SK-N-MC (cell line): ENCODE measurements around the gene SLC25A44.

Experiments used
- DNase-seq: peaks from one replicate; pipeline ENCODE4 v3.0.0-alpha.2; 2011; ENCODE audit warnings: low read depth, low spot score
- H3K27ac ChIP-seq: fragments of 200-600 bp; sonication (generic); 2 replicates; pipeline ENCODE4 v1.5.1; 2016; ENCODE audit warnings: mixed run types
- H3K36me3 ChIP-seq: fragments of 200-600 bp; sonication (generic); 2 replicates; pipeline ENCODE4 v1.6.1; 2017; ENCODE audit warnings: antibody characterized with exemption, low read length, mixed read lengths; ENCODE audit not compliant: insufficient read depth
- H3K4me3 ChIP-seq: fragments of 200-600 bp; sonication (generic); 2 replicates; pipeline ENCODE4 v1.5.1; 2016
- H3K9ac ChIP-seq: fragments of 200-600 bp; sonication (generic); 2 replicates; pipeline ENCODE4 v1.8.0; 2017; ENCODE audit warnings: mixed run types, mixed read lengths; ENCODE audit not compliant: insufficient read length
- H3K9me3 ChIP-seq: fragments of 200-600 bp; sonication (generic); 2 replicates; pipeline ENCODE4 v1.6.1; 2017; ENCODE audit warnings: low read depth, mild to moderate bottlenecking, antibody characterized with exemption, low read length, moderate library complexity, mixed read lengths
- EZH2 ChIP-seq: fragments of 200-600 bp; sonication (generic); IDR thresholded peaks from one replicate; pipeline ENCODE4 v1.6.1; 2017; ENCODE audit warnings: antibody characterized with exemption
- FOXP2 ChIP-seq: optimal IDR thresholded peaks from 2 replicates; pipeline ENCODE3; 2011; ENCODE audit warnings: mild to moderate bottlenecking, moderate library complexity; ENCODE audit not compliant: insufficient read depth; ENCODE audit errors: extremely low read length, control extremely low read depth
- POLR2AphosphoS5 ChIP-seq: IDR thresholded peaks from 2 replicates; pipeline ENCODE4 v1.6.1; 2012; ENCODE audit warnings: mild to moderate bottlenecking, low read depth, low read length, borderline replicate concordance

SLC25A44 gene

GRCh38 chr1:156194300-156194652, 372 bp downstream of the SLC25A44 start:
- Histone ChIP-seq H3K9me3 (no peaks in the 10 kb centered on the region), H3K27ac (no peak overlapping the region), H3K9ac (peak overlapping the region; percentile 71), H3K4me3 (peak overlapping the region; percentile 83), H3K36me3 (no peaks in the 10 kb centered on the region)
- no peak for TF ChIP-seq POLR2AphosphoS5
- TF ChIP-seq EZH2 = no peak
- TF ChIP-seq FOXP2 = no peak
- no peak for DNase-seq

- Histone ChIP-seq H3K4me3 (no peak overlapping the region), H3K27ac (no peak overlapping the region), H3K9me3 (no peaks in the 10 kb centered on the region), H3K36me3 (peaks cover 9% of the 10 kb centered on the region; the same call in 1 of the 2 replicates), H3K9ac (no peak overlapping the region)
- no peak for TF ChIP-seq POLR2AphosphoS5
- no peak for TF ChIP-seq EZH2
- no peak for TF ChIP-seq FOXP2
- no peak for DNase-seq
Measured at GRCh38 chr1:156195853-156196252, 1.9 kb downstream of the SLC25A44 start.

GRCh38 chr1:156196445-156196844, 2.5 kb downstream of the SLC25A44 start:
- H3K27ac ChIP-seq = no peak overlapping the region
- no peaks in the 10 kb centered on the region for H3K9me3 ChIP-seq
- no peak for DNase-seq
- no peak overlapping the region for H3K9ac ChIP-seq
- H3K36me3 ChIP-seq = peaks cover 9% of the 10 kb centered on the region; the same call in 1 of the 2 replicates
- TF ChIP-seq FOXP2 (no peak), EZH2 (no peak), POLR2AphosphoS5 (no peak)
- no peak overlapping the region for H3K4me3 ChIP-seq

GRCh38 chr1:156198831-156199349, 5.0 kb downstream of the SLC25A44 start:
- Histone ChIP-seq H3K4me3 (no peak overlapping the region), H3K9ac (no peak overlapping the region), H3K36me3 (peaks cover 9% of the 10 kb centered on the region; the same call in 1 of the 2 replicates), H3K27ac (no peak overlapping the region), H3K9me3 (no peaks in the 10 kb centered on the region)
- no peak for DNase-seq
- TF ChIP-seq POLR2AphosphoS5 (no peak), EZH2 (no peak), FOXP2 (no peak)

- no peak for TF ChIP-seq EZH2
- no peak for TF ChIP-seq POLR2AphosphoS5
- TF ChIP-seq FOXP2 = no peak
- peaks cover 9% of the 10 kb centered on the region; the same call in 1 of the 2 replicates for H3K36me3 ChIP-seq
- H3K9ac ChIP-seq = no peak overlapping the region
Measured at GRCh38 chr1:156200044-156200443, 6.1 kb downstream of the SLC25A44 start.

GRCh38 chr1:156203331-156203730, 9.4 kb downstream of the SLC25A44 start:
- DNase-seq = no peak
- no peak for TF ChIP-seq POLR2AphosphoS5
- no peak for TF ChIP-seq EZH2
- no peak for TF ChIP-seq FOXP2
- Histone ChIP-seq H3K4me3 (no peak overlapping the region), H3K9ac (no peak overlapping the region), H3K36me3 (peaks cover 9% of the 10 kb centered on the region; the same call in 1 of the 2 replicates), H3K9me3 (no peaks in the 10 kb centered on the region), H3K27ac (no peak overlapping the region)

More at GRCh38 chr1:156200044-156200443, 6.1 kb downstream of the SLC25A44 start:
- Histone ChIP-seq H3K27ac (no peak overlapping the region), H3K9me3 (no peaks in the 10 kb centered on the region), H3K4me3 (no peak overlapping the region)
- DNase-seq = no peak

- Histone ChIP-seq H3K36me3 (peaks cover 7% of the 10 kb centered on the region; the same call in 1 of the 2 replicates), H3K9ac (no peak overlapping the region), H3K27ac (no peak overlapping the region), H3K9me3 (no peaks in the 10 kb centered on the region), H3K4me3 (no peak overlapping the region)
- DNase-seq = no peak
- no peak for TF ChIP-seq EZH2
- no peak for TF ChIP-seq POLR2AphosphoS5
- TF ChIP-seq FOXP2 = no peak
Measured at GRCh38 chr1:156204686-156205085, 10.8 kb downstream of the SLC25A44 start.

- H3K4me3 ChIP-seq = no peak overlapping the region
- no peaks in the 10 kb centered on the region for H3K9me3 ChIP-seq
- H3K27ac ChIP-seq = no peak overlapping the region
- DNase-seq = no peak
- H3K36me3 ChIP-seq = peaks cover 8% of the 10 kb centered on the region
- no peak overlapping the region for H3K9ac ChIP-seq
- no peak for TF ChIP-seq FOXP2
- no peak for TF ChIP-seq EZH2
- no peak for TF ChIP-seq POLR2AphosphoS5
Measured at GRCh38 chr1:156211243-156211642, 17.3 kb downstream of the SLC25A44 start.

- no peak for TF ChIP-seq EZH2
- no peak for TF ChIP-seq POLR2AphosphoS5
- no peak for TF ChIP-seq FOXP2
- H3K4me3 ChIP-seq = peak overlapping the region; percentile 81
- peak overlapping the region; percentile 94 for H3K27ac ChIP-seq
- H3K36me3 ChIP-seq = peaks cover 8% of the 10 kb centered on the region
- no peak for DNase-seq
- H3K9me3 ChIP-seq = no peaks in the 10 kb centered on the region
- H3K9ac ChIP-seq = peak overlapping the region; percentile 92
Measured at GRCh38 chr1:156212130-156212529, 18.2 kb downstream of the SLC25A44 start.
